ENCODE results near the gene ADAM19.
A peak's percentile ranks its signal among the peaks of the same experiment; 100 is the strongest.

The ADAM19 gene

GRCh38 chr5:157590478-157590877 is 14.9 kb upstream of the ADAM19 start:
- H3K4me3 ChIP-seq (ENCODE audit: low read depth, low read length): no peak overlapping the region
- DNase-seq (ENCODE audit: low read depth): no peak
- no peak for TF ChIP-seq CTCF (IDR thresholded peaks at IDR 0.05; ENCODE audit: insufficient read depth, low read depth, low read length, missing control alignments)

DNA sequence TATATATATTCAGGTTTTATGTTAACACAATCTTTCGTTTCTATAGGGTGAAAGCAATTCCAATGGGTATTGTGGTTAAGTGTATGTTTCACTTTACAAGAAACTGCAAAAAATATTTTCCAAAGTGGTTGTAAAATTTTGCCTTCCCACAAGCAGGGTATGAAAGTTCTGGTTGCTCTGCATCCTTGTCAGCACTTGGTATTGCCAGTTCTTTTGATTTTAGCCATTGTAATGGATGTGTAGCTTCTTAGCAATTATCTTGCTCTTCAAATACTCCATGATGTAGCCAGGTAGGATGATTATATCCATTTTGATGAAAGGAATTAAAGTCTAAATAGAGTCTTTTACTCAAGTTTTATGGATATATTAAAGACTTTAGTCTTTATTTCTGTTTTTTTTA is 9.1 kb upstream of the ADAM19 start:
- no peak for TF ChIP-seq CTCF (IDR thresholded peaks at IDR 0.05; ENCODE audit: insufficient read depth, low read depth, low read length, missing control alignments)
- no peak for DNase-seq (ENCODE audit: low read depth)
- H3K4me3 ChIP-seq (ENCODE audit: low read depth, low read length): no peak overlapping the region

DNA sequence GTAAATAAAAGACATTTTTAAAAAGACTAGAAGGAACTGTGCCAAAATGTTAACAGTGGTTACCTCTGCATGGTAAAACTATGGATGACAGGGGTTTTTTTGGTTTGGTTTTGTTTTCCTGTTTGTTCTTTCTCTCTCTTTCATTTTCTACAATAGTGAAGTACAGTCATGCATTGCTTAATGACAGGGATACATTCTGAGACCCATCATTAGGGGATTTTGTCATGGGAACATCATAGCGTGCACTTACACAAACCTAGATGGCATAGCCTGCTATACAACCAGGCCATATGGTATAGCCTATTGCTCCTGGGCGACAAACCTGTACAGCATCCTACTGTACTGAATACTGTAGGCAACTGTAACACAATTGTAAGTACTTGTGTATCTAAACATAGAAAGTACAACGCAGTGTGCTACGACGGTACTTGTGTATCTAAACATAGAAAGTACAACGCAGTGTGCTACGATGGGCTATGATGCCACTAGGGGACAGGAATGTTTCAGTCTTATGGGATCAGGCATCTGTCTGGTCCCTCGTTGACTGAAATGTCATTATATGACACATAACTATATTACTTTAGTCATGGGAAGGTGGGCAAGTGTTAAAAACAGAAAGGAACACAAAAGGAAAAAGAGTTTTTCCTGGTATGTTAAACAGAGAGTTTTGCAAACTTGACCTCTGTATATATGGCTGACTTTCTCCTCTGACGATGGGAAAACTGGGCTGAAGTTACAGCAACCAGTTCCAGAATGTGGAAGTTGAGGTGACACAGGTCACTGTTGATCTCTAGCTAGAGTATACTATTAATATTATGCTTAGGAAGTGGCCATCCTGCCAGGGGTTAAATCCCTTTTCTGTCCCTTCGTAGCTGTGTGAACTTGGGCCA is 7.4 kb upstream of the ADAM19 start:
- no peak overlapping the region for H3K4me3 ChIP-seq (ENCODE audit: low read depth, low read length)
- peak; percentile 71 for DNase-seq (ENCODE audit: low read depth)
- TF ChIP-seq CTCF (IDR thresholded peaks at IDR 0.05; ENCODE audit: insufficient read depth, low read depth, low read length, missing control alignments): no peak

- no peak for DNase-seq (ENCODE audit: low read depth)
- no peak for TF ChIP-seq CTCF (IDR thresholded peaks at IDR 0.05; ENCODE audit: insufficient read depth, low read depth, low read length, missing control alignments)
- no peak overlapping the region for H3K4me3 ChIP-seq (ENCODE audit: low read depth, low read length)
Observed at GRCh38 chr5:157581901-157582300, 6.3 kb upstream of the ADAM19 start.

- no peak for DNase-seq (ENCODE audit: low read depth)
- no peak for TF ChIP-seq CTCF (IDR thresholded peaks at IDR 0.05; ENCODE audit: insufficient read depth, low read depth, low read length, missing control alignments)
- H3K4me3 ChIP-seq (ENCODE audit: low read depth, low read length): no peak overlapping the region
Observed at GRCh38 chr5:157578079-157578780, 2.7 kb upstream of the ADAM19 start.

- TF ChIP-seq CTCF (IDR thresholded peaks at IDR 0.05; ENCODE audit: insufficient read depth, low read depth, low read length, missing control alignments): no peak
- H3K4me3 ChIP-seq (ENCODE audit: low read depth, low read length): no peak overlapping the region
- no peak for DNase-seq (ENCODE audit: low read depth)
Observed at GRCh38 chr5:157576678-157577077, 1.1 kb upstream of the ADAM19 start.
